Activated CD4-positive, alpha-beta T cell treated with anti-CD3 and anti-CD28 coated beads, Interleukin-2, amount 50 U/mL, for 48 hours (primary cell): Measurements from ENCODE around the gene SEMA6A.

Experiments
- DNase-seq, 2 experiments: peaks; one replicate each; pipeline ENCODE4 v3.0.0-alpha.2; 2020

Gene SEMA6A

GRCh38 chr5:116456036-116456435 lies 118.6 kb downstream of the SEMA6A start:
- no peak for DNase-seq

GRCh38 chr5:116455061-116455460 lies 119.6 kb downstream of the SEMA6A start:
- no peak for DNase-seq

- peak in 1 of 2 experiments; percentile 14 for DNase-seq
Measured at GRCh38 chr5:116454417-116454927, 120.2 kb downstream of the SEMA6A start.

GRCh38 chr5:116453988-116454411 lies 120.6 kb downstream of the SEMA6A start:
- DNase-seq, result no peak

GRCh38 chr5:116452774-116453368 lies 121.8 kb downstream of the SEMA6A start:
- DNase-seq, result no peak

GRCh38 chr5:116451905-116452450 lies 122.6 kb downstream of the SEMA6A start:
- no peak for DNase-seq

- no peak for DNase-seq
Measured at GRCh38 chr5:116451066-116451465, 123.6 kb downstream of the SEMA6A start.

GRCh38 chr5:116449458-116449857 lies 125.2 kb downstream of the SEMA6A start:
- no peak for DNase-seq

GRCh38 chr5:116448870-116449427 lies 125.7 kb downstream of the SEMA6A start:
- no peak for DNase-seq

- DNase-seq, result no peak
Measured at GRCh38 chr5:116448450-116448849, 126.2 kb downstream of the SEMA6A start.

GRCh38 chr5:116446356-116447005 lies 128.1 kb downstream of the SEMA6A start:
- DNase-seq, result no peak

GRCh38 chr5:116445311-116445710 lies 129.3 kb downstream of the SEMA6A start:
- no peak for DNase-seq

- no peak for DNase-seq
Measured at GRCh38 chr5:116444373-116445295, 130.0 kb downstream of the SEMA6A start.

- DNase-seq, result no peak
Measured at GRCh38 chr5:116442931-116443551, 131.6 kb downstream of the SEMA6A start.

GRCh38 chr5:116442095-116442534 lies 132.5 kb downstream of the SEMA6A start:
- no peak for DNase-seq

GRCh38 chr5:116441223-116441622 lies 133.4 kb downstream of the SEMA6A start:
- no peak for DNase-seq

GRCh38 chr5:116440457-116441001 lies 134.1 kb downstream of the SEMA6A start:
- DNase-seq, result no peak

- no peak for DNase-seq
Measured at GRCh38 chr5:116439905-116440304, 134.7 kb downstream of the SEMA6A start.

- DNase-seq, result no peak
Measured at GRCh38 chr5:116438979-116439554, 135.6 kb downstream of the SEMA6A start.

GRCh38 chr5:116437922-116438578 lies 136.6 kb downstream of the SEMA6A start:
- no peak for DNase-seq

- no peak for DNase-seq
Measured at GRCh38 chr5:116437351-116437705, 137.3 kb downstream of the SEMA6A start.
